IPS-11a (cell line): ENCODE results near the gene CHTOP.
"Not testable (repeated sequence)": the region's sequence is repeated elsewhere in the genome, so short reads cannot be mapped to it uniquely, and the experiment has no call there.

Experiments
- H3K4me3 ChIP-seq: one replicate; pipeline ENCODE4 v1.5.1; 2013; ENCODE audit warnings: low read depth, low read length, control low read depth

CHTOP gene

DNA sequence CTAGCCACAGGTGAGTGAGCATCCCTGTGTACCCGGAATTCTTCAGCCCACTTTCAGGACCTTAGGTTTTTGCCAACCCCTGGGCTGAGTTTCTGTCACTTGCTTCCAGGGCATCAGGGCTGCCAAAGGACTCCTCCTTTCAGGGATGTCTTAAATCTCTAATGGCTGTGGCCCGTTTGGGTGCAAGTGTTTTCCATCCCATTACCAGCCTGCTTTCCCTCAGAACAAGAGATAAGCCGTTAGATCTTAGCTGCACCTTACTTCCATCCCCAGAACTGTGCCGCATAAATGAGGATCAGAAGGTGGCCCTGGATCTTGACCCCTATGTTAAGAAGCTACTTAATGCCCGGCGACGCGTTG, 25.3 kb downstream of the CHTOP start:
- H3K4me3 ChIP-seq: peak overlapping the region; percentile 72

DNA sequence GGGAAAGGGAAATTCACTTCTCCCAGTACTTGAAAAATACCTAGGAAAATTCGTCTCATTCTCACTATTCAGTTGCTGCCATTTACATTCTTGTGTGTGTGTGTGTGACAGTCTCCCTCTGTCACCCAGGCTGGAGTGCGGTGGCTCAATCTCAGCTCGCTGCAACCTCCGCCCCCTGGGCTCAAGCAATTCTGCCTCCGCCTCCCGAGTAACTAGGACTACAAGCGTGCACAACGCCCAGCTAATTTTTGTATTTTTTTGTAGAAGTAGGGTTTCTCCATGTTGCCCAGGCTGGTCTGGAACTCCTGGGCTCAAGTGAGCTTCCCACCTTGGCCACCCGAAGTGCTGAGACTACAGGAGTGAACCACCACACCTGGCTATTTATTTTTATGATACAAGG, 25.8 kb downstream of the CHTOP start:
- H3K4me3 ChIP-seq: peak overlapping the region; percentile 72

DNA sequence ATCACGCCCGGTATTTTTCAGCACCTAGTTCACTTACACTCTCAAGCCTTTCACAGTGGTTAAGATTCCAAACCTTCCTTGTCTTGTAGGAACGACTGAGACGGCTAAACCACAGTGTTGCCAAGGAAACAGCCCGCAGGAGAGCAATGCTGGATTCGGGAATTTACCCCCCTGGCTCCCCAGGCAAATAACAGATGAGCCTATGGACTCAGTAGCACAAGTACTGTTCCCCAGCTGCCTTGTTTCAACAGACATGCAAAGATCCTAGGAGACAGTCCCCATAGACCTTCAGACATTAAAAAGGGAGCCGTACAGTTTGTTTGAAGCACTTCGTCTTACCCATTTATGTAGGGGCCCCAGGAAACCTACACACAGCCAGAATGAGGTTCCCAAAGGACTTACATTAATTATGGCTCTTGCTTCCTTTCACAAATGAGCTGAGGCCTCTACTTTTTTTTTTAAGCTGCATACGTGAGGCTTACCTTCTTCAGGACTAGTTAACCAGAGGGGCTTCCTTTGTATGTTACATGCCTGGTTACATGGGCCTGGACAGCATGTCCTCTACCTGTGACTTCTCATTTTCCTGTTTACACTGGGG, 27.3 kb downstream of the CHTOP start:
- no peak overlapping the region for H3K4me3 ChIP-seq

DNA sequence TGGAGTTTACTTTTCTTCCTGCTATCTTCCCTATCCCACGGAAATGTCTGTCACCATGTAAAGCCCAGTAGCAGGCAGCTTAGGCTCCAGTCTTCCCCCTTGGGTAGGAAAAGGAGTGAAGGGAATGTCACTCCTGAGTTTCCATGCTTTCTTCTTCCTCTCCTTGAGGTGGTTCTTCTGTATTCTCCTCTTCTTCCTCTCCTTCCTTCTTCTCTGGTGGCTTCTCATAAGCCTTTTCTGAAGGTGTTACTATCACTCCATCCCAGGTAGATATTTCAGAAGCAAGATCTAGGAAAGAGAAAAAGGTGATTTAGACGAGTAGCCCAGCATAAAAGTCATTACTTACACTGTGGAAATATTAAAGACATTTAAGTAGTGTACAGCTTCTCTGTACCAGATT, 28.4 kb downstream of the CHTOP start:
- H3K4me3 ChIP-seq: no peak overlapping the region

DNA sequence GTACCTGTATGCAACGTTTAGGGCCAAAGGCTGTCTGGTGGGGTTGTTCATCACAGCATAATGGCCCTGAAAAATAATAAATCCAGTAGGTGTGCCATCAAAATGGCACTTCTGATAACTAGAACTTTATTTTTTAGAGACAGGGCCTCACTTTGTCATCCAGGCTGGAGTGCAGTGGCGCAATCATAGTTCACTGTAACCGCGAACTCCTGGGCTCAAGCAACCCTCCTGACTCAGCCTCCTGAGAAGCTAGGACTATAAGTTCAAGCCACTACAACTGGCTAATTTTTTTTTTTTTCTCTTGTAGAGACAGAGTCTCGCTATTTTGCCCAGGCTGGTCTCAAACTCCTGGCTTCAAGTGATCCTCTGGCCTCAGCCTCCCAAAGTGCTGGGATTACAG, 29.3 kb downstream of the CHTOP start:
- no peak overlapping the region for H3K4me3 ChIP-seq

DNA sequence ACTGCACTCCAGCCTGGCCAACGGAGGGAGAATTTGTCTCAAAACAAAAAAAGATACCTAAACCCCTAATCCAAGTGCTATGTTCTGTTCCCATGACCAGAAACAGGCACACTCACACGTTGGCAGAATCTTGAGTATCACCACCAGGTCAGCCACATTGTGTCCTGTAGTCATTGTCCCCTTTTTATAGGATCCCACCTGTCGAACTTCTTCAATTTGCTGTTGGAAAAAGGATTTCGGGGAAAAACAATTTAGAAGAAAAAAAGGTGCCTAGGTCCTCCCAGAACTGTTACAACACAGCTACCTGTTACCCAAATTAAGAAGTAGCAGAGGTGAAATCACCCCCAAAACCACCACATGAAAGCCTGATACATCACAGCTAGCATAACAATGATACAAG, 33.6 kb downstream of the CHTOP start:
- H3K4me3 ChIP-seq: no peak overlapping the region

DNA sequence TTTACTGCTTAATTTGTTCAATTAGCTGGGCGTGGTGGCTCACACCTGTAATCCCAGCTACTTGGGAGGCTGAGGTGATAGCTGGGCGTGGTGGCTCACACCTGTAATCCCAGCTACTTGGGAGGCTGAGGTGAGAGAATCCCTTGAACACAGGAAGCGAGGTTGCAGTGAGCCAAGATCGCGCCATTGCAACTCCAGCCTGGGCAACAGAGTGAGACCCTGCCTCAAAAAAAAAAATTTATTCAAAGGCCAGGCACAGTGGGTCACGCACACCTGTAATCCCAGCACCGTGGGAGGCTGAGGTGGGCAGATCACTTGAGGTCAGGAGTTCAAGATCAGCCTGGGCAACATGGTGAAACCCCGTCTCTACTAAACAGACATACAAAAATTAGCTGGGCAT, 34.8 kb downstream of the CHTOP start:
- H3K4me3 ChIP-seq: not testable (repeated sequence)

DNA sequence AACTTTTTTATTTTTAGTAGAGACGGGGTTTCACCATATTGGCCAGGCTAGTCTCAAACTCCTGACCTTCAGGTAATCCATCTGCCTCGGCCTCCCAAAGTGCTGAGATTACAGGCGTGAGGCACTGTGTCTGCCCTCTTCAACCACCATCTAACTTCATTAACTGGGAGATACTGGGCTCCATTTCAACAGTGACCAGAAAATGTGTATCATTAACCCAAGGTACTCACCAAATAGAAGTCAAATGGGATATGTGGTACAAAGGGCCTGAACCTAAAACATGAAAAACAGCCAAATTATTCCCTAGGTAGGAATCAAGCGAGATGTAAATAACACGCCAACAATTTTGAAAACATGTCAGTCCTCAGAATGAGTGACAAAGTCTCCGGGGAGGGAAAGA, 35.7 kb downstream of the CHTOP start:
- peak overlapping the region; percentile 95 for H3K4me3 ChIP-seq

DNA sequence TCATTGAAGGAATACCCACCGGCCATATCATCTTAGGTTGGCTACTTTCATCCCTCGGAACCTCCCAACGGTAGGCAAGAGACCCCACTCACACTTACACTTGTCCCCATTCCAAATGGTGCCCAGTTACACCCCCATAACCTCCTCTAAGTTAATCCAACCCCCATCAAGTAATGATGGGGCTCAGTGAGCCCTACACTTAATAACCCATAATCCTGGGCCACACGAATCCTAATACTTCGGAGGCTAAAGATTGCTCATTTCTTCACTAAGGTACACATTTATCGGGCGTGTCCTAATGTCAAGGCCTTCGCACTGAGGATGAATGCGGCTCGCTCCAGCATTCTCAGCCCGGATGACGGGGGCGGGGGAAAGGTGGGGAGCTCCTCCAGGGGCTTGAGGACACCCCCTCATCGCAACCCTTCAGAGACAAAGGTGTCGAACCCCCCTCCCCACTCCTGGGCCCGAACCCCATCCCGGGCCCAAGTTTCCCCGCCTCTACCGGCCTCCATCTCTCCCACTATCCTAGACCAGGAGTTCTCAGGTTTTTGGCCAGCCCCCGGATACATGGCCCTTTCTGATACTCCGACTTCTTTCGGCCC, 36.5 kb downstream of the CHTOP start:
- peak overlapping the region; percentile 95 for H3K4me3 ChIP-seq

DNA sequence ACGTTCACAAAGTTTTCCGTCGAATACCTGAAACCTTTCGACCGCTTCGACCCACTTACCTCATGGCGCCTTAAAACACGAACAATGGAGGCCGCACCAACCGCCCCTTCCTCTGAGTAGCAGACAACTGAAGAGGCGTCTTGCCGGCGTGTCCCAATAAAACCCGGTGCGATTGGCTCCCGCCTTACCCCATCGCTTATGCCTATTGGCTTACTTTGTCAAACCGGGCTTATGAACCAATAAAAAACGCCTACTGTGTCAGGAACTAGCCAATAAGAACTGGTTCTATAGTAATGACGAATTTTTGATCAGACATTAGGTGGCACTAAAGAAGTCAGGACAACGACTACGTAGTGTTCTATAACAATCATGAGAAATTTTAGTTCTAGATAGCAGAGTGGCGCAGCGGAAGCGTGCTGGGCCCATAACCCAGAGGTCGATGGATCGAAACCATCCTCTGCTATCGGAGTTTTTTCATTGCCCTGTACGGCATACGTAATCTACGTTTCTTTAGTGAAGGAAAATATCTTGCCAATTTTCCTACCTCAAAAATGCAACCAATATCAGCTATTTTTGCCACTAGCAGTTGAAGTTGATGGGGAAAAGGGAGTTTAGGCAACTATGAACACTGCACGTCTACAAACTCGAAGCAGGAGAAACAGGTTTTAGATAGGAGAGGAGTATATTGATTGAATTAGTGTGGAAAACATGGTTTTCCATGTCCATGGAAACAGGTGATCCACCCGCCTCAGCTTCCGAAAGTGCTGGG, 37.2 kb downstream of the CHTOP start, which contains the start of gene ILF2:
Gene ILF2, minus strand, starts transcription at position 135 of the 769 bp plus-strand sequence. Its CDS starts 71 bp downstream, at position 64.
- H3K4me3 ChIP-seq: peak within 1 kb of the TSS; percentile 95

DNA sequence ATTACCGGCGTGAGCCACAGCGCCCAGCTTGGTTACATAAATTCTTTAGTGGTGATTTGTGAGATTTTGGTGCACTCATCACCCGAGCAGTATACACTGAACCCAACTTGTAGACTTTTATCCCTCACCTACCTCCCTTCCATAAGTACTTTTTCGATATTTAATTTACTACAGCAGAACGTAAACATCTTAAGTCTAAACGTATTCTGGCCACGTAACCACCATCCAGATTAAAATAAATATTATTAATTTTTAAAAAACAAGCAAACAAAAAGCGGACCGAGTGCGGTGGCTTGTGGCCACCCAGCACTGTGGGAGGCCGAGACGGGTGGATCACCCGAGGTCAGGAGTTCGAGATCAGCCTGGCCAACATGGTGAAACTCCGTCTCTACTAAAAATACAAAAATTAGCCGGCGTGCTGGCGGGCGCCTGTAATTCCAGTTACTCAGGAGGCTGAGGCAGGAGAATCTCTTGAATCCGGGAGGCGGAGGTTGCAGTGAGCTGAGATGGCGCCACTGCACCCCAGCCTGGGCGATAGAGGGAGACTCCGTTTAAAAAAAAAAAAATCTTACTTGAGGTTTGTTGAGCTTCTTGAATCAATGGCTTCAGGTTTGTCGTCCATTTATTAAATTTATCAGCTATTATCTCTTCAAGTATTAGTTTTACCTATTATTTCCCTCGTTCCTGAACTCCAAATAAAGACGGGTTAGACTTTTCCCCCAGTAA, 37.9 kb downstream of the CHTOP start:
- peak overlapping the region; percentile 59 for H3K4me3 ChIP-seq

DNA sequence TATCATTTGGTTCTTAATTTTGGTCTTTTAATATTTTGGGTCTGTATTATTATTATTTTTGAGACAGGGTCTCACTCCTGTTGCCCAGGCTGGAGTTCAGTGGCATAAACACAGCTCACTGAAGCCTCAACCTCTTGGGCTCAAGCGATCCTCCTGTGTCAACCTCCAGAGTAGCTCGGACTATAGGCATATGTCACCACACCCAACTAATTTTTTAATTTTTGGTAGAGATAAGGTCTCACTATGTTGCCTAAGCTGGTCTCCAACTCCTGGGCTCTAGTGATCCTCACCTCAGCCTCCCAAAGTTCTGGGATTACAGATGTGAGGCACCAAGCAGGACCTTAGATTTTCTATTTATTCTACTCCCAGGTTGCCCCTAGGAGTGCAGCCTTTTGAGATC, 39.6 kb downstream of the CHTOP start:
- H3K4me3 ChIP-seq: no peak overlapping the region

DNA sequence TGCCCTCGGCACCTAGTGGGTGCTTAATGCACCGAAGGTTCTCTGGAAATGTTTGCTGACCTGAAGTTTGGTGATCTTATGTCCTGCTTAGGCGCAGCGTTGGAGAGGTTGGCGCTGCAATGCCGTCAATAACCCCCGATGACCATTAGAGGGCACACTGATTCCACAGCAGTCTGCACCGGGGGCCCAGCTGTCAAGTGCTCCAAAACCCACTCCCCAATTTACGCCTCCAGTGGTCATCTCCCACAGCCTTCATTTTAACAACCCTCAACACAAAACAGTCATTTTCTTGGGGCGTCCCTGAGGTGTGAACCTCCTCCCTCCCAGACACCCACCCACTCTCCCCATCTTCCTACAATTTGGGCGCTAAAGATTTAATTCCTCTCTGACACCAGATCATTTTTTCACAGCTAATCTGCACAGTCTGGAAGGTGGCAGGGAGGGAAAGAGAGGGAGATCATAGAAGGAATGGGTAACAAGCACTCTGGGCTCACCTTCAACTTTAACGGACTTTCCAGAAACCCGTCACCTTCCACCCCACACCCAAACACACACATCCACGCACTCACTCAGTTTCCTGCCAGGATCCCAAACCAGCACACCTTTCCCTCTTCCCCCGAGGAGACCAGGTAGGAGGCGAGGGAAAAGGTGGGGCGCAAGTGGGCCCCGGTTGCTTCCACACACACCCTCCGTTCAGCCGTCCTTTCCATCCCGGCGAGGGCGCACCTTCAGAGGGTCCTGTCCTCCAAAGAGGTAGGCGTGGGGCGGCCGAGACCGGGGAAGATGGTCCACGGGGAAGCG, 44.1 kb downstream of the CHTOP start:
- peak overlapping the region; percentile 67 for H3K4me3 ChIP-seq

DNA sequence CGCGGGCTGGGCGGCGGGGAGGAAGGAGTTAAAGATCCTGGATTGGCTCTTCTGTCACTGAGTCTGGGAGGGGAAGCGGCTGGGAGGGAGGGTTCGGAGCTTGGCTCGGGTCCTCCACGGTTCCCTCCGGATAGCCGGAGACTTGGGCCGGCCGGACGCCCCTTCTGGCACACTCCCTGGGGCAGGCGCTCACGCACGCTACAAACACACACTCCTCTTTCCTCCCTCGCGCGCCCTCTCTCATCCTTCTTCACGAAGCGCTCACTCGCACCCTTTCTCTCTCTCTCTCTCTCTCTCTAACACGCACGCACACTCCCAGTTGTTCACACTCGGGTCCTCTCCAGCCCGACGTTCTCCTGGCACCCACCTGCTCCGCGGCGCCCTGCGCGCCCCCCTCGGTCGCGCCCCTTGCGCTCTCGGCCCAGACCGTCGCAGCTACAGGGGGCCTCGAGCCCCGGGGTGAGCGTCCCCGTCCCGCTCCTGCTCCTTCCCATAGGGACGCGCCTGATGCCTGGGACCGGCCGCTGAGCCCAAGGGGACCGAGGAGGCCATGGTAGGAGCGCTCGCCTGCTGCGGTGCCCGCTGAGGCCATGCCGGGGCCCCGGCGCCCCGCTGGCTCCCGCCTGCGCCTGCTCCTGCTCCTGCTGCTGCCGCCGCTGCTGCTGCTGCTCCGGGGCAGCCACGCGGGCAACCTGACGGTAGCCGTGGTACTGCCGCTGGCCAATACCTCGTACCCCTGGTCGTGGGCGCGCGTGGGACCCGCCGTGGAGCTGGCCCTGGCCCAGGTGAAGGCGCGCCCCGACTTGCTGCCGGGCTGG, 44.9 kb downstream of the CHTOP start, which contains the start of gene NPR1:
Gene NPR1, plus strand, starts transcription at position 170 of the 818 bp plus-strand sequence. Its CDS starts 421 bp downstream, at position 591.
- H3K4me3 ChIP-seq: peak within 1 kb of the TSS; percentile 67

DNA sequence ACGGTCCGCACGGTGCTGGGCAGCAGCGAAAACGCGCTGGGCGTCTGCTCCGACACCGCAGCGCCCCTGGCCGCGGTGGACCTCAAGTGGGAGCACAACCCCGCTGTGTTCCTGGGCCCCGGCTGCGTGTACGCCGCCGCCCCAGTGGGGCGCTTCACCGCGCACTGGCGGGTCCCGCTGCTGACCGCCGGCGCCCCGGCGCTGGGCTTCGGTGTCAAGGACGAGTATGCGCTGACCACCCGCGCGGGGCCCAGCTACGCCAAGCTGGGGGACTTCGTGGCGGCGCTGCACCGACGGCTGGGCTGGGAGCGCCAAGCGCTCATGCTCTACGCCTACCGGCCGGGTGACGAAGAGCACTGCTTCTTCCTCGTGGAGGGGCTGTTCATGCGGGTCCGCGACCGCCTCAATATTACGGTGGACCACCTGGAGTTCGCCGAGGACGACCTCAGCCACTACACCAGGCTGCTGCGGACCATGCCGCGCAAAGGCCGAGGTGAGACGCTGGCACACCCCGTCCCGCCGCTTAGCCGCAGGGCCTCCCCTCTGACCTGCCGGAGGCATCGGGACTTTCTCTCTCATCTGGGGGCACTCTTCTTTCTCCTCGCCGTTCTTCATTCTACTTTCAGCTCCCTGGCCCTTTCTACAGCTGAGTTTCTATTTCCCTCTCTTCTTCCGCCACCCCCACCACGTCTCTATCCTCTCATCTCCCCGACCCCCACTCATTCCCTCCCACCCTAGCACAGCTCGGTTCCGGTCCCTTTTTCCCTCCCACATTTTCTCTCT, 45.7 kb downstream of the CHTOP start:
- peak overlapping the region; percentile 67 for H3K4me3 ChIP-seq

DNA sequence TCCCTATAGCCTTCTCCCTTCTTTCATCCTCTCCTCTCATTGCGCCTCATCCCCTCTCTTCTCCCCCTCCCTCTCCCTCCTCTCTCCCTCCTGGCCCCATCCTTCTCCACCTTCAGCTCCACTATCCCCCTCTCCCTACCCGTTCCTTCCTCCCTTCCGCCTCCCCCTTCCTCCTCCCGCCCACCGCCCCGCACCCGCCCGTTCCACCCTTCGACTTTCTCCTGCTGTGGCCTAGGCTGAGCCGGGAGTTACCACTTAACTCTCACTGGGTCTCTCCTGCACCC, 46.2 kb downstream of the CHTOP start:
- peak overlapping the region; percentile 67 for H3K4me3 ChIP-seq

DNA sequence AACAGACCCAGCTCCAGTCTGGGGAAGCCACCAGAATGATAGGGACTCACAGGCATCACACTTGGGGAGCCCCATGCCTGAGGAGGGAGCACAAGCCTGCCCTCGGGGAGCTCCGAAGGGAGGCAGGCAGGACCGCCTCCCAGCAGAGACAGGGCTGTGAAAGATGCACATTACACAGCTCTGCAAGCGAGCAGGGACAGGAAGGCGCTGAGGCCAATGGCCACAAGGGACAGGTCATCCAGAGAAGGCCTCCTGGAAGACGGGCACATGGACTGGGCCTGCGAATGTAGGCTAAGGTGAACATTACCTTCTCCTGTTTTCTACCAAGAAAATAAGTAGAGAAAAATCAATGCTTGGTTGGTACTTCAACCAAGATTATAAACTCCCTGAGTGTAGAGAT, 48.9 kb downstream of the CHTOP start:
- H3K4me3 ChIP-seq: no peak overlapping the region

DNA sequence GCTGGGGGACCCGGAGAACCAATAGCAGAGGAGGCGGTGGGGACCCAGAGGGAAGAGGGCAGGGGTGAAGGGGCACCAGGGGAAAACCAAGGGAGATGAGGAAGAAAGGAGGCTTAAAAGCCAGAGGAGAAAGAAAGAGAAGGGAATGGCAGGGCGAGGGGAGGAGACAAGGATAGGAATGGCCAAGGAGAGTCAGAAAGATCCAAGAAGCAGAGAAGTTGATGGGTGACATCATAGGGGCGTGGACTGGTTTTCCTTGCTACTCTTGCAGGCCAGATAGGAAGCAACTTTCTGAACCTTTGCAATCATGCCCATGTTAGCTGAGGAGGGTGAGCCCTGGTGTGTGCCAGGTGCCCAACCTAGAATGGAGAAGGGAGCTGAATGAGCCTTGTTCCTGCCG, 50.0 kb downstream of the CHTOP start:
- no peak overlapping the region for H3K4me3 ChIP-seq

DNA sequence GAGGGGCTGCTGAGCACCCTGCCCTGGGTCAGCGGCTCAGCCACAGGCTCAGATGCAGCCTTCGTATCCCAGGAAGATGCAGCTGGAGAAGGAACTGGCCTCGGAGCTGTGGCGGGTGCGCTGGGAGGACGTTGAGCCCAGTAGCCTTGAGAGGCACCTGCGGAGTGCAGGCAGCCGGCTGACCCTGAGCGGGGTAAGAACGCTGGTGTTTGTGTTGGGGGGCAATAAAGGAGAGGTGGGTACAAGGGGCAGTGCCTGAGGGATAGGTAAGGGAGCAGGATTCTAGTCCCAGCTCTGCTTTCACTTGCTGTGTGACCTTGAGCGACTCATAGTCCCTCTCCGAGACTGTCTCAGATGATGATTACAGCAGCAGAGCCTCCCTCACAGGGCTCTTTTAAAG, 51.0 kb downstream of the CHTOP start:
- no peak overlapping the region for H3K4me3 ChIP-seq
